Measurements from ENCODE around the gene F13A1.

F13A1 gene

DNA sequence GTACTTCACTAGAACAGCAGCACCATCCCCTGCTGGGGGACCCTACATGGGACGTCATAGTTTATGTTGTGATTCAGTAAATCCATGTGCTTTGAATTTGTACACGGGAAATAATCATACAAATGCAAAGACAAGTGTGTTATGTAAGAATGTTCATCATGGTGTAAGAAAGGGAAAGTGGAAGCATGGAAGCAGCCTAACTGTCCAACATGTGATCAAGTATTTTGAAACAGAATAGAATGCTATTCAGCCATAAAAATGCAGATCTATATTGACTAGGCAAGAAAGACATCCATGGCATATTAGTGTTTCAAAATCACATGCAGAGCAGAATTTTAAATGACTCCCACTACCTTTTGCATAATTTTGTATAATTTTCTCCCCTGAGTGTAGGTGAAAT, 117.6 kb downstream of the F13A1 start:
- TF ChIP-seq, protein P1, sequence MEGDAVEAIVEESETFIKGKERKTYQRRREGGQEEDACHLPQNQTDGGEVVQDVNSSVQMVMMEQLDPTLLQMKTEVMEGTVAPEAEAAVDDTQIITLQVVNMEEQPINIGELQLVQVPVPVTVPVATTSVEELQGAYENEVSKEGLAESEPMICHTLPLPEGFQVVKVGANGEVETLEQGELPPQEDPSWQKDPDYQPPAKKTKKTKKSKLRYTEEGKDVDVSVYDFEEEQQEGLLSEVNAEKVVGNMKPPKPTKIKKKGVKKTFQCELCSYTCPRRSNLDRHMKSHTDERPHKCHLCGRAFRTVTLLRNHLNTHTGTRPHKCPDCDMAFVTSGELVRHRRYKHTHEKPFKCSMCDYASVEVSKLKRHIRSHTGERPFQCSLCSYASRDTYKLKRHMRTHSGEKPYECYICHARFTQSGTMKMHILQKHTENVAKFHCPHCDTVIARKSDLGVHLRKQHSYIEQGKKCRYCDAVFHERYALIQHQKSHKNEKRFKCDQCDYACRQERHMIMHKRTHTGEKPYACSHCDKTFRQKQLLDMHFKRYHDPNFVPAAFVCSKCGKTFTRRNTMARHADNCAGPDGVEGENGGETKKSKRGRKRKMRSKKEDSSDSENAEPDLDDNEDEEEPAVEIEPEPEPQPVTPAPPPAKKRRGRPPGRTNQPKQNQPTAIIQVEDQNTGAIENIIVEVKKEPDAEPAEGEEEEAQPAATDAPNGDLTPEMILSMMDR (IDR thresholded peaks at IDR 0.05; ENCODE audit: insufficient read depth, low read length, poor library complexity, severe bottlenecking) = no peak
- TF ChIP-seq EZH2phosphoT487 (conservative IDR thresholded peaks at IDR 0.05; ENCODE audit: low read length) = no peak
- Histone ChIP-seq H3K4me3 (ENCODE audit: insufficient read depth, low read length, poor library complexity, severe bottlenecking) (no peak overlapping the region), H3K79me2 (ENCODE audit: insufficient read depth, low read length) (no peaks in the 10 kb centered on the region), H3K27ac (ENCODE audit: low read depth, low read length) (no peak overlapping the region), H3K27me3 (ENCODE audit: low read length) (no peaks in the 10 kb centered on the region), H3K9ac (ENCODE audit: low read length) (no peak overlapping the region), H3K4me2 (ENCODE audit: low read depth, low read length, poor library complexity, severe bottlenecking) (no peak overlapping the region), H3K36me3 (ENCODE audit: low read length) (no peaks in the 10 kb centered on the region), H3K9me3 (ENCODE audit: insufficient read depth, low read length) (0 out of 2 replicates have a peak, but pooled peaks cover 3% of the 10 kb centered on the region), H4K20me1 (ENCODE audit: low read depth, low read length) (no peaks in the 10 kb centered on the region), H3K9me2 (replicated peaks; ENCODE audit: insufficient read depth, low read length) (0 out of 2 replicates have a peak, but pooled peaks cover 4% of the 10 kb centered on the region), H2AFZ (ENCODE audit: low read depth, low read length, severe bottlenecking) (no peak overlapping the region), H3F3A (ENCODE audit: insufficient read depth) (no peaks in the 10 kb centered on the region)

DNA sequence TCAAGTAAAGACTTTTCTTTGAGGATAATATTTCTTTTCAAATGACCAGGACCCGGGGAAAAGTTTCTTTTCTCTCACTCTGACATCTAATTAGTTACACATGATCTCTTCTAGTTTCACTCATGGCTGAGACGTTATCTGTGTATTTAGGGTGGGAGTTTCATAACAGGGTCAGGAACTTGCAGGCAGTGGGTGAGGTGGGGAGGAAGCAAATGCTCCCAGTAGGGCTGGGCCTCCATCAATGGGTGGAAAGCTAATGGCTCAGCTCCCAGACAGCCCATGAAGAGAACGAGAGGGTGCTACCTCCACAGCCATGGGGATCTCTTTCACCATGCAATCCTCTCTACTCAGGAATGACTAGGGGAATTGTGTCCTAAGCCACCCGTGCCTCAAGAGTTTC, 119.3 kb downstream of the F13A1 start:
- TF ChIP-seq, protein P1 (IDR thresholded peaks at IDR 0.05; ENCODE audit: insufficient read depth, low read length, poor library complexity, severe bottlenecking) = no peak
- TF ChIP-seq EZH2phosphoT487 (conservative IDR thresholded peaks at IDR 0.05; ENCODE audit: low read length) = no peak
- H3F3A ChIP-seq (ENCODE audit: insufficient read depth) = no peaks in the 10 kb centered on the region
- no peaks in the 10 kb centered on the region for H3K79me2 ChIP-seq (ENCODE audit: insufficient read depth, low read length)
- no peak overlapping the region for H2AFZ ChIP-seq (ENCODE audit: low read depth, low read length, severe bottlenecking)
- H3K4me3 ChIP-seq (ENCODE audit: insufficient read depth, low read length, poor library complexity, severe bottlenecking) = no peak overlapping the region
- H3K9me2 ChIP-seq (replicated peaks; ENCODE audit: insufficient read depth, low read length) = 0 out of 2 replicates have a peak, but pooled peaks cover 4% of the 10 kb centered on the region
- no peaks in the 10 kb centered on the region for H3K27me3 ChIP-seq (ENCODE audit: low read length)
- H3K36me3 ChIP-seq (ENCODE audit: low read length) = no peaks in the 10 kb centered on the region
- no peak overlapping the region for H3K9ac ChIP-seq (ENCODE audit: low read length)
- H3K27ac ChIP-seq (ENCODE audit: low read depth, low read length) = no peak overlapping the region
- H3K9me3 ChIP-seq (ENCODE audit: insufficient read depth, low read length) = 0 out of 2 replicates have a peak, but pooled peaks cover under 1% of the 10 kb centered on the region
- no peaks in the 10 kb centered on the region for H4K20me1 ChIP-seq (ENCODE audit: low read depth, low read length)
- H3K4me2 ChIP-seq (ENCODE audit: low read depth, low read length, poor library complexity, severe bottlenecking) = no peak overlapping the region

DNA sequence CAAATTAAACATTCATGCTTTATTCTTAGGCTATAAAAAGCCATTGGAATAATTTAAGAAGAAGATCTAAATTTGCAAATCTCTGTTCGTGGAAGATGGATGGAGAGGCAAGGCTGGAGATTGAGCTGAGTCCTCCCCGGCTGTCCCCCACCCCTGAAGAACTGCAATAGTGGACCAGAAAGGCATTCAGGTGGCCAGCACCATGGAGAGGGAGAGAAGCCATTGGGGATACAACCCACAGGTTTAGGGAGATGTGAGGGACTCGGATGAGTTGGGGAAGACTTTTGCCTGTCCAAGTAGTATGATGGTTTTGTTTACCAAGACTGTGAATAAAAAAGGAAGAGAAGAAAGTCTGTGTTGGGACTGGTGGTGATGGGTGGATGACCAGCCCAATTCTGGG, 120.8 kb downstream of the F13A1 start:
- Histone ChIP-seq H4K20me1 (ENCODE audit: low read depth, low read length) (no peaks in the 10 kb centered on the region), H3K27ac (ENCODE audit: low read depth, low read length) (no peak overlapping the region), H3K79me2 (ENCODE audit: insufficient read depth, low read length) (no peaks in the 10 kb centered on the region), H3F3A (ENCODE audit: insufficient read depth) (no peaks in the 10 kb centered on the region), H3K27me3 (ENCODE audit: low read length) (no peaks in the 10 kb centered on the region), H3K36me3 (ENCODE audit: low read length) (no peaks in the 10 kb centered on the region), H3K9ac (ENCODE audit: low read length) (no peak overlapping the region), H3K4me2 (ENCODE audit: low read depth, low read length, poor library complexity, severe bottlenecking) (no peak overlapping the region), H3K4me3 (ENCODE audit: insufficient read depth, low read length, poor library complexity, severe bottlenecking) (no peak overlapping the region), H3K9me3 (ENCODE audit: insufficient read depth, low read length) (no peaks in the 10 kb centered on the region), H3K9me2 (replicated peaks; ENCODE audit: insufficient read depth, low read length) (no peaks in the 10 kb centered on the region), H2AFZ (ENCODE audit: low read depth, low read length, severe bottlenecking) (no peak overlapping the region)
- TF ChIP-seq EZH2phosphoT487 (conservative IDR thresholded peaks at IDR 0.05; ENCODE audit: low read length) = no peak
- TF ChIP-seq, protein P1 (IDR thresholded peaks at IDR 0.05; ENCODE audit: insufficient read depth, low read length, poor library complexity, severe bottlenecking) = no peak
